K562 (cell line): ENCODE measurements around the gene SLC8A2. TPM values are rescaled to one million over a fixed set of nuclear protein-coding genes. Genes with fewer than 3 reads are reported as not detected.

Source experiments
- ARID3A ChIP-seq: IDR thresholded peaks from 2 replicates; pipeline ENCODE4 v1.6.1; 2012; ENCODE audit warnings: low read depth, low read length, improper control_type of control experiment, borderline replicate concordance
- BACH1 ChIP-seq: fragments of 200-800 bp; sonication (Bioruptor generic); IDR thresholded peaks from 2 replicates; pipeline ENCODE4 v1.6.1; 2016; ENCODE audit warnings: missing genetic modification characterization, missing compliant biosample characterization
- FOXA1 ChIP-seq: fragments of 450-650 bp; IDR thresholded peaks from 2 replicates; pipeline ENCODE4 v1.6.1; 2016; ENCODE audit warnings: mild to moderate bottlenecking, borderline replicate concordance
- HNRNPK ChIP-seq: fragments of 200-400 bp; formaldehyde crosslinking; IDR thresholded peaks from one replicate; pipeline ENCODE4 v1.6.1; 2018; ENCODE audit warnings: mild to moderate bottlenecking, low read depth, low read length; ENCODE audit not compliant: poor library complexity, severe bottlenecking
- ILK ChIP-seq: fragments of 450-650 bp; IDR thresholded peaks from 2 replicates; pipeline ENCODE4 v1.6.1; 2016; ENCODE audit warnings: missing genetic modification characterization, low read depth, mild to moderate bottlenecking, missing compliant biosample characterization, moderate library complexity, borderline replicate concordance
- MTA1 ChIP-seq: fragments of 450-650 bp; IDR thresholded peaks from 2 replicates; pipeline ENCODE4 v1.6.1; 2017; ENCODE audit warnings: borderline replicate concordance
- NCOA1 ChIP-seq: fragments of 450-650 bp; IDR thresholded peaks from 2 replicates; pipeline ENCODE4 v1.6.1; 2016; ENCODE audit warnings: low read depth
- NFYB ChIP-seq: IDR thresholded peaks from 2 replicates; pipeline ENCODE4 v1.6.1; 2011; ENCODE audit warnings: mild to moderate bottlenecking, moderate library complexity; ENCODE audit not compliant: insufficient read length; ENCODE audit errors: extremely low read depth
- NR2C2 ChIP-seq, 2 experiments: fragments of 200-800 bp in 1 of 2; sonication (Bioruptor generic) in 1 of 2; sonication (generic) in 1 of 2; formaldehyde crosslinking in 1 of 2; IDR thresholded peaks; 2 replicates each; pipeline versions ENCODE4 v1.6.1 to v1.8.0; 2016 to 2022; ENCODE audit warnings: mild to moderate bottlenecking in 1 of 2, missing compliant biosample characterization in 1 of 2, missing genetic modification characterization in 1 of 2, missing genetic modification reagents in 1 of 2
- RFX7 ChIP-seq: fragments of 250-450 bp; sonication (Bioruptor Pico); IDR thresholded peaks from 2 replicates; pipeline ENCODE4 v1.5.1; 2021; ENCODE audit warnings: mild to moderate bottlenecking
- SMARCB1 ChIP-seq: IDR thresholded peaks from 2 replicates; pipeline ENCODE4 v1.6.1; 2011; ENCODE audit warnings: improper control_type of control experiment, low read depth; ENCODE audit not compliant: insufficient read length
- SNAPC5 ChIP-seq: fragments of 250-450 bp; sonication (Bioruptor Pico); IDR thresholded peaks from 2 replicates; pipeline ENCODE4 v1.8.0; 2021; ENCODE audit warnings: moderate library complexity, mild to moderate bottlenecking, inconsistent platforms
- ZNF274 ChIP-seq: IDR thresholded peaks from 2 replicates; pipeline ENCODE4 v1.6.1; 2011; ENCODE audit warnings: low read depth, mild to moderate bottlenecking, low read length, moderate library complexity, borderline replicate concordance
- polyA plus RNA-seq, 8 experiments: library from polyadenylated mRNA; depleted of rRNA in 4 of 8; stranded (reverse) in 5 of 8; unstranded in 3 of 8; fragments of >200 nt; fragmentation: Nextera tagmentation in 2 of 8; fragmentation: Illumina TruSeq in 1 of 8; extraction: Ambion mirVana in 2 of 8; extraction: Trizol in 1 of 8; gene quantifications; 2 replicates each; pipeline versions ENCODE4 v1.2.1 to v1.2.3, GENCODE V29; 2011 to 2014; ENCODE audit warnings: inconsistent platforms in 1 of 8, missing spikeins in 1 of 8
- total RNA-seq, 7 experiments: library from RNA; depleted of rRNA in 6 of 7; stranded (reverse); fragments of >200 nt in 6 of 7; fragmentation: Illumina TruSeq in 2 of 7; extraction: Trizol in 2 of 7; gene quantifications; 2 replicates each; pipeline versions ENCODE4 v1.2.1 to v1.2.3, GENCODE V29; 2011 to 2021; ENCODE audit warnings: low replicate concordance in 1 of 7

Gene SLC8A2
- total and polyA plus RNA-seq, 9 of the 15 experiments (the other 6 are each of a cell fraction or from before 2014, with no cell fraction given) = 0.07 to 0.66 (median 0.24) TPM; not detected in 3

- TF ChIP-seq NFYB = no peak
- peak; percentile 50; the same call in 1 of the 2 replicates for TF ChIP-seq MTA1
- no peak for TF ChIP-seq FOXA1
- TF ChIP-seq RFX7 (CRISPR knock-in tag) = no peak
- TF ChIP-seq NR2C2 (CRISPR knock-in tag; IDR thresholded peaks at IDR 0.05) = no peak
- TF ChIP-seq NR2C2 (tag; IDR thresholded peaks at IDR 0.05) = no peak
- TF ChIP-seq BACH1 (tag) = no peak
- no peak for TF ChIP-seq SNAPC5
- no peak for TF ChIP-seq ILK (tag)
- no peak for TF ChIP-seq HNRNPK
- TF ChIP-seq ZNF274 = no peak
- no peak for TF ChIP-seq NCOA1
- no peak for TF ChIP-seq SMARCB1
- TF ChIP-seq ARID3A = no peak
These were observed 44.2 kb downstream of the SLC8A2 start (continued) for GRCh38 chr19:47427241-47428176.
